Suprapubic skin (tissue), 3 donors: ENCODE results near the gene PFN3.

Experiments
- EP300 ChIP-seq: sonication (generic); formaldehyde crosslinking; IDR thresholded peaks from one replicate; pipeline ENCODE4 v1.6.1; 2017; ENCODE audit warnings: antibody characterized with exemption
- POLR2A ChIP-seq, 2 donors: fragments of 450-650 bp; IDR thresholded peaks; one replicate each; pipeline ENCODE4 v1.6.1; 2017; ENCODE audit warnings: antibody characterized with exemption in 2 of 2, mild to moderate bottlenecking in 2 of 2, moderate library complexity in 2 of 2
- TF ChIP-seq, protein P1 (sequence below), 2 donors: fragments of 200-600 bp in 1 of 2; fragments of 450-650 bp in 1 of 2; sonication (generic) in 1 of 2; IDR thresholded peaks; one replicate each; pipeline ENCODE4 v1.5.1; 2016 to 2019; ENCODE audit warnings: antibody characterized with exemption in 2 of 2, mild to moderate bottlenecking in 1 of 2, moderate library complexity in 1 of 2

DNA sequence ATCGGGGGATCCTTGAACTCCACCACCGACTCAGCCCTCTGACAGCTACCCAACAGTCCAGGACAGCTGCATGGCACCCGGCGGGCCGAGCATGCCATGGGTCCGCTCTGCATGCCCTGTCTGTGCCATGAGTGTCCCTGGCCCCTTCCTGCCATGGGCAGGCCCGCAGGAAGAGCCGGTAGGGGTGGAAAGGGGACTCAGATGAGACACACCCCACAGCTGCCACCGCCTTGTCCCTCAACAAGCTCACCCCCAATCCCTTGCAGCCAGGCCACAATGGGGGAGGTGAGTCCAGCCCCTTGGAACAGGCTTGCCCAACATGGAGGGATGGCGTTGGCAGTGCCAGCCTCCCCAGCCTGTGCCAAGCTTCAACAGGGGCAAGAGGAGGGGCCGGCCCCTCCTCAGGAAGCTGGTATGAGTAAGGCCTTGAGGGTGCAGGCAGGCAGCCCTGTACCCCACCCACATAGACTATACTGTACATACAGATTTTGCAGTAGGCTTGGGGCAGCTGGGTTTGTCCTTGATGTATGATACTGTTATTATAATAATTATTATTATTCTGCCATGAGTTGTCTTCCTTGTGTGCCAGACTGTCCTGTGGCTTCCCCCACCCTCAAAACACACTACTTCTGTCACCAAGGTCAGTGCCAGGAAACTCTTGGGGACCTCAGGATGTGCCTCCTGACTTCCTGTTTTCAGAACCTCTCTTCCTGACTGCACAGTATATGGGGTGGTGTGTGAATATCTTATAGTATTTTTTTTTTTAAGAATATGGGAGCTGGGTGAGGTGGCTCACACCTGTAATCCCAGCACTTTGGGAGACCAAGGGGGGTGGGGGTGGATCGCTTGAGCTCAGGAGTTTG is 28.2 kb downstream of the PFN3 start:
- TF ChIP-seq POLR2A (IDR thresholded peaks at IDR 0.05) (no peak), EP300 (no peak)
- TF ChIP-seq, protein P1, sequence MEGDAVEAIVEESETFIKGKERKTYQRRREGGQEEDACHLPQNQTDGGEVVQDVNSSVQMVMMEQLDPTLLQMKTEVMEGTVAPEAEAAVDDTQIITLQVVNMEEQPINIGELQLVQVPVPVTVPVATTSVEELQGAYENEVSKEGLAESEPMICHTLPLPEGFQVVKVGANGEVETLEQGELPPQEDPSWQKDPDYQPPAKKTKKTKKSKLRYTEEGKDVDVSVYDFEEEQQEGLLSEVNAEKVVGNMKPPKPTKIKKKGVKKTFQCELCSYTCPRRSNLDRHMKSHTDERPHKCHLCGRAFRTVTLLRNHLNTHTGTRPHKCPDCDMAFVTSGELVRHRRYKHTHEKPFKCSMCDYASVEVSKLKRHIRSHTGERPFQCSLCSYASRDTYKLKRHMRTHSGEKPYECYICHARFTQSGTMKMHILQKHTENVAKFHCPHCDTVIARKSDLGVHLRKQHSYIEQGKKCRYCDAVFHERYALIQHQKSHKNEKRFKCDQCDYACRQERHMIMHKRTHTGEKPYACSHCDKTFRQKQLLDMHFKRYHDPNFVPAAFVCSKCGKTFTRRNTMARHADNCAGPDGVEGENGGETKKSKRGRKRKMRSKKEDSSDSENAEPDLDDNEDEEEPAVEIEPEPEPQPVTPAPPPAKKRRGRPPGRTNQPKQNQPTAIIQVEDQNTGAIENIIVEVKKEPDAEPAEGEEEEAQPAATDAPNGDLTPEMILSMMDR (IDR thresholded peaks at IDR 0.05), result no peak
